Raji (cell line): ENCODE measurements around the gene TNFAIP8L3.

Source experiments
- POLR2A ChIP-seq: IDR thresholded peaks from 2 replicates; pipeline ENCODE4 v1.6.1; 2011; ENCODE audit warnings: low read depth, low read length, control low read depth; ENCODE audit not compliant: insufficient read depth

TNFAIP8L3 gene

DNA sequence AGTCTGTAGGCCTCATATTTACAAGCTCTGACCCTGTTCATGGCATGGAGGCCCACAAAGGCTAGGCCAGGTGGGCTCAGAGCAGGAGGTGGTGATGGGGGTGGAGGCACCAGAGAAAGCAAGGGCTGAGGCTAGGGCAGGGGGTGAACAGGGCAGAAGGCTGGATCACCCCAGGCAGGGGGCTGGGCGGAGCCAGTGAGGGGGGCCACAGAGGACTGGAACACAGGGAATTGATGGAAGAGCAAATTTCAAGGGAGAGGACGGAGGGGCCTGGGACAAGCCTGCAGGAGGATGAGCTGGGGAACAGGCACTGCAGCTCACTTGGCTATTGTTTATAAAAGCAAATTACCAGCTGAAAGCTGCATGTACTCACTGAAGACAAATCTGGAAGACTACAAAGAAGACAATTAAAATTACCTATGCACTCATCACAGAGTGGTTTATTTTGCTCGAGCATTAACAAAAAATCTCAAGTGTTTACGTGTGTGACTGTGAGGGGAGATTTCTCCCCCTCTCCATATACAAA lies 11.0 kb downstream of the TNFAIP8L3 start:
- no peak for TF ChIP-seq POLR2A

DNA sequence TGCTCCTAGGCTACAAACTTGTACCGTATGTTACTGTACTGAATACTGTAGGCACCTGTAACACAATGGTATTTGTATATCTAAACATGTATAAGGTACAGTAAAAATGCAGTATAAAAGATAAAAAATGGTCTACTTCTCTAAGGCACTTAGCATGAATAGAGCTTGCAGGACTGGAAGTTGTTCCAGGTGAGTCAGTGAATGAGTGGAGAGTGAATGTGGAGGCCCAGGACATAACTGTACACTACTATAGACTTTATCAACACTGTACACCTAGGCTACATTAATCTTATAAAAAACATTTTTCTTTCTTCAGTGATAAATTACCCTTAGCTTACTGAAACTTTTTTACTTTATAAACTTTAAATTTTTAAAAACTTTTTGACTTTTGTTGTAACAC lies 12.5 kb downstream of the TNFAIP8L3 start:
- TF ChIP-seq POLR2A, result no peak

- no peak for TF ChIP-seq POLR2A
Observed at GRCh38 chr15:51080286-51080685, 14.4 kb downstream of the TNFAIP8L3 start.

DNA sequence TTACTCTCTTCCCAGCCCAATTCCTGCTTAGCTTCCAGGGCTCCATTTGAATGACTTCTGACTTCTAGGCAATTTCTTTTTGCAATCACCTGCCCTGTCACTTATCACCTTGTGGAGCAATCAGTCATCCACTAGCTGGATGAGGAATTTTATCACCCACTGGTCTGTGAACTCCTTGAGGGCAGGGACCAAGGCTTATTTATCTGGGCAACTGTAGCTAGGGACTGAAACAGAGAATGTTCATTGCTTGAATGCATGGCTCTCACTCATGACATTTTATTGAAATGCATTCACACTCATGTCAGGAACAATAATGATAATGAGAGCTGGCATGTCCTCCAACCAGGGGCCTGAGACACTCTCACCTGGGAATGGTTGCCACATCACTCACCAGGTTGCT lies 15.5 kb downstream of the TNFAIP8L3 start:
- no peak for TF ChIP-seq POLR2A

DNA sequence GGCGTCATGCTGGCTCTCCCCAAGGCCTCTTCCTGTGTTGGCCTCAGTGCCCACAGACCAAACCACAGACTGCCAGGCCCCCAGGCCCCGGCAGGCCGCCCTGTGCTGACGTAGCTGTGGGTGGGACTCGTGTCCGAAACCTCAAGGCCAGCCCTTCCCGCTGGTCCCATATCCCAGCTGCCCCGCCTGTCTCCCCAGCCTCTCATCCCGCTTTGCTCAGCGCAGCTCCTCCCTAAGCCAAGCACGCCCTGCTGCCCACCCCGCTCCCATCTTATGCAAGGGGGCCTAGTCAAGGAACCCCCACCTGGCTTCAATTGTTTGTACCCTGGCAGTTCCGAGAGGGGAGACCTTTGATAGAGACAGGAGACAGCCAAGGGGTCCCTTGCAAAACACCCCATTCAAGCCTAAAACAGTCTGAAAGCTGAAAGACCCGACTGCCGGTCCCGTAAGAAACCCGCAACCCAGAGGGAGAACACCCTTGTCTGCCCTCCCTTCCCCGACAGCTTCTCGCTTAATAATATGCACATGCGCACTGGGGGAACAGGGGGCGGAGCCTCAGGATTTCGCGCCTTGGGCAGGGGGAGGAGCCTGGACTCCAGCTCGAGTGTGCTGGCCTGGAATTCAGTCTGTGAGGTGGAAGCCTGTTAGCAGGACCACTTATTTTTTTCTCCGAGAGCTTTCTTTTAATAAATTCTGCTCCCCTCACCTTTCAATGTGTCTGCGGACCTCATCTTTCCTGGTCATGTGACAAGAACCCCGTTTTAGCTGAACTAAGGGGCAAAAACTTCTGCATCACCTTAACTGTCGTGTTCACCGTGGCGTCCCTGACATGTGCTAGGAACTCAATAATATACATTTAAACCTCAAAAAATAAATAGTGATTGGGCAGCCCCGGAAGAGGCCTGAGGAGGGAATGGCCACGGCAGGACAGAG lies 17.2 kb downstream of the TNFAIP8L3 start:
- TF ChIP-seq POLR2A, result no peak

- TF ChIP-seq POLR2A, result no peak
Observed at GRCh38 chr15:51076524-51077220, 18.0 kb downstream of the TNFAIP8L3 start.

GRCh38 chr15:51075826-51076523 lies 18.7 kb downstream of the TNFAIP8L3 start:
- no peak for TF ChIP-seq POLR2A

- TF ChIP-seq POLR2A, result no peak
Observed at GRCh38 chr15:51075364-51075763, 19.3 kb downstream of the TNFAIP8L3 start.

GRCh38 chr15:51074926-51075325 lies 19.8 kb downstream of the TNFAIP8L3 start:
- no peak for TF ChIP-seq POLR2A

DNA sequence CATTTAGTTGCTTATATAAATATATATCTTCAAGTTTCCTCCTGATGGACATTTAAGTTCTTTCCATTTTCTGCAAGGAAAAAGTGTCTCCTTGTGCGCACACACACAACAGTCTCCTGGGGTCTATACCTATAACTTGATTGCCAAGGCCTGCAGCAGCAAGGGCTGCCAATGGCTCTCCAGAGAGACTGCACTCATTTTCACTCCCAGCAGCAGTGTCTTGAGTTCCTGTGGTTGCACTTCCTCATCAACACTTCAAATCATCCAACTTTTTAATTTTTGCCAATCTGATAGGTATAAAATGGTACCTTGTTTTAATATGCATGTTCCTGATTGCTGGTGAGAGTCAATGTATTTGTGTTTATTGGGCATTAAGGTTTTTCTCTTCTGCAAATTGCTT lies 23.1 kb downstream of the TNFAIP8L3 start:
- no peak for TF ChIP-seq POLR2A

DNA sequence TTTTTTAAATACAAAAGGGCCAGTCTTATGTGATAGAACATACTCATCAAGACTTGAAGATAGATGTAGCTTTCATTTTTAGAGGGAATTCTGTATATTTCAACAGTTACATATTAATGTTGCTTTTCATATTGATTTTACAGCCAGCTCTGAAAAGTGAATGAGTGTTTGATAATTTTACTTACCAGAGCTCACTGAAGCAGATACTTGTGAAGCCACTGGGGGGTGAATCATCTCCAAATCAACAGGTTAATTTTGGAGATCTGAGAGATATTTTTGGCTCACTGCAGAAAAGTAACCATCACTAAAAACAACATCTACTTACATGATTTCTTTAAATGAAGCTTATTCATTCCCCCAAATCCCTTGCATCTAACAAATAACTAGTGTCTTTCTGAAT lies 24.7 kb downstream of the TNFAIP8L3 start:
- no peak for TF ChIP-seq POLR2A

GRCh38 chr15:51067510-51067909 lies 27.2 kb downstream of the TNFAIP8L3 start:
- no peak for TF ChIP-seq POLR2A

GRCh38 chr15:51065781-51066180 lies 28.9 kb downstream of the TNFAIP8L3 start:
- no peak for TF ChIP-seq POLR2A

DNA sequence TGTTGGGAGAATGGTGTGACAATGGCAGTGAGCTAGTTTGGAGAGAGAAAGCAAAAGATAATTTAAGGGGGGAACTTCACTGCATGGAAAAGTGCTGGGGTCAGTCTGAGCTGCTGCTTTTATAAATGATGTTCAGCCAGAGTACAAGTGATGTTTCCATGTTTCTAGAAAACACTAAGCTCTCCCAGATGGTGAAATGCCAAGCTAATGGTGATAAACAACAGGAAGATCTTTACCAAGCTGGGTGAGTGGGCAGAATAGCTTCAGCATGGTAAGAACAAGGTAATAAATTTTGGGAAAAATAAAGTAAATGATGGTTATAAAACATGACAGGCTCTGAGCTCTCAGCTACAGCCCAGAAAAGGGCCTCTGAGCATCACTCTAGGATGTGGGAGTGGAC lies 29.4 kb downstream of the TNFAIP8L3 start:
- TF ChIP-seq POLR2A, result no peak

GRCh38 chr15:51062736-51063135 lies 32.0 kb downstream of the TNFAIP8L3 start:
- TF ChIP-seq POLR2A, result no peak
